ENCODE results near the gene TMEM190.
"Not testable (repeated sequence)": the region's sequence is repeated elsewhere in the genome, so short reads cannot be mapped to it uniquely, and the experiment has no call there.

TMEM190 gene

DNA sequence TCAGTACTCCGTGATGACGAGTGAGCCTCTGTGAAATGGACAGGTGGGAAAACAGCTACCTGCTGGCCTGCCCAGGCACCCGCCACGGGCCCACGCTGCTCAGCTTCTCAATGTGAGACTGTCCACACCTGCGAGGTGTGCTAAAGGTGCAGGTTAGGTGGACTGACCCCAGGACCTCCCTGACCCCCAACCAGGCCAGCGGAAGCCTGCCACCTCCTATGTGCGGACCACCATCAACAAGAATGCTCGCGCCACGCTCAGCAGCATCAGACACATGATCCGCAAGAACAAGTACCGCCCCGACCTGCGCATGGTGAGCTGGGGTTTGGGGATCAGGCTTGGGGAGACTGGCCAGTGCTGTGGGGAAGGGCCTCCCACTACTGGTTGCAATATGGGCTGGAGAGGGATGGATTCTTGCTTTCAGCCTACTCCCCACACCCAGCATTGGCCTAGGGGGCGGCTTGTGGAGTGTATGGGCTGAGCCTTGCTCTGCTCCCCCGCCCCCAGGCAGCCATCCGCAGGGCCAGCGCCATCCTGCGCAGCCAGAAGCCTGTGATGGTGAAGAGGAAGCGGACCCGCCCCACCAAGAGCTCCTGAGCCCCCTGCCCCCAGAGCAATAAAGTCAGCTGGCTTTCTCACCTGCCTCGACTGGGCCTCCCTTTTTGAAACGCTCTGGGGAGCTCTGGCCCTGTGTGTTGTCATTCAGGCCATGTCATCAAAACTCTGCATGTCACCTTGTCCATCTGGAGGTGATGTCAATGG is 11.3 kb downstream of the TMEM190 start:
- intact Hi-C loops (cut with DNase I) = loop anchor here (5.0 kb wide), 1 partner anchor 74 kb away; the partner anchor contains the start of genes C19orf85 and ISOC2
- DNase-seq = no peak

DNA sequence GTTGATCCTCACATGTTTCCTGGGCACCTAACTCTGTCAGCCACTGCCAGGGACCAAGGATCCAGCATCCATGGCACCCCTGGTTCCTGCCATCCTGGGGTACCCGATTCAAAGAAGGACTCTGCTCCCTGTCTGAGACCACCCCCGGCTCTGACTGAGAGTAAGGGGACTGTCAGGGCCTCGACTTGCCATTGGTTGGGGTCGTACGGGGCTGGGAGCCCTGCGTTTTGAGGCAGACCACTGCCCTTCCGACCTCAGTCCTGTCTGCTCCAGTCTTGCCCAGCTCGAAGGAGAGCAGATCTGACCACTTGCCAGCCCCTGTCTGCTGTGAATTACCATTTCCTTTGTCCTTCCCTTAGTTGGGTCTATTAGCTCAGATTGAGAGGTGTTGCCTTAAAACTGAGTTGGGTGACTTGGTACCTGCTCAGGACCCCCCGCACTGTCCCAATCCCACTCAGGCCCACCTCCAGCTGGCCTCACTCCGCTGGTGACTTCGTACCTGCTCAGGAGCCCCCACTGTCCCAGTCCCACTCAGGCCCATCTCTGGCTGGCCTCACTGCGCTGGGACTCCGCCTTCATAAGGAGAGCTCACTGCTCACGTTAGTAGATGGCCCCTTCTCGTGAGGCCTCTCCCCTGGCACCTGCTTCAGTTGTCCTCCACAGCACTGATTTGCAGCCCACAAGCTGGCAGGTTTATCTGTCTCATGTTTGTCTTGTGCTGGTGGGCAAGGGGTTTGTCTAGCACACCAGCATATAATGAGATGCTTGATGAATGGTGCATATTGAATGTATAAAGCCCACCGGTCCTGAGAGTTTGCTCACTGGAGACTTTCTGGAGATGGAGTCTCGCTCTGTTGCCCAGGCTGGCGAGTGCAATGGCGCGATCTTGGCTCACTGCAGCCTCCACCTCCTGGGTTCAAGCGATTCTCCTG is 13.0 kb downstream of the TMEM190 start:
- intact Hi-C loops (cut with DNase I) = loop anchor here (5.0 kb wide), 1 partner anchor 73 kb away; the partner anchor contains the start of genes C19orf85 and ISOC2
- DNase-seq = no peak

DNA sequence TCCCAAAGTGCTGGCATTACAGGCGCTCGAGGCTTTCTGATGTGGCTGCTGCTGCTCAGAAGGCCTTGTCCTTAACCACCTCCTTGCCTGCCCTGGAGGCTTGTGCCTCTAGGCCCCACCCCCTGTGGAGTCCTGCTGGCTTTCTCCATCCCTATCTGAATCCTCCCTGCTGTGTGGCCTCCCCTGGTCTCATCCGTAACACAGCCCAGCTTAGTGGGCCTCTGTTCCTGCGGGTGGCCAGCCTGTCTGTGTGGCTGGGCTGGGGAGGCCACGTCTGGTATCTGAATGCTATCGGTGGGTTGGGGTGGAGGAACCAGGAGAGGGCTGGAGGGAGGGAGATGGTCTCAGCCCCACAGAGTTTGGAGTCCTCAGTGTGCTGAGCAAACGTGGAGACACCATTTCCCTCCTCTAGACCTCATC is 13.8 kb downstream of the TMEM190 start:
- DNase-seq = no peak
- intact Hi-C loops (cut with DNase I) = no loop called here

DNA sequence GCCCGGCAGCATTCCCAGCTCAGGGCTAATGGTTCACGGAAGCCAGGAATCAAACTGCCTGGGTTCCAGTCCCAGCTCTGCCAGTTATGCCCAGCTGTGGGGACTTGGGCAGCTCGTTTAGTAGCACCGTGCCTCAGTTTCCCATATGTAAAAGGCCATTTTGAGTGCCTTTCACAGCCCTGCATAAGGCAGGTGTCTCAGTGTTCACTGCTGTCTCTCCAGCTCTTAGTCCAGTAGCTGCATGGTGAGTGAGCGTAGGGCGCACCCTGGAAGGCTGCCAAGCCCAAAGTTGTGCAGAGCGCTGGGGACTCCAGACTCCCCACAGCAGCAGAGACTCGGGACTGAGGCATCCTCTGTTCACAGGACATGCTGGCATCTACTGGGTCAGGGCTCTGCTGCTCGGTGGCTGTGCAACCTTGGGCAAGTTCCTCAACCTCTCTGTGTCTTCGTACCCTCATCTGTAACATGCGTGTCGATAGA is 14.6 kb downstream of the TMEM190 start:
- DNase-seq = no peak
- intact Hi-C loops (cut with DNase I) = no loop called here

DNA sequence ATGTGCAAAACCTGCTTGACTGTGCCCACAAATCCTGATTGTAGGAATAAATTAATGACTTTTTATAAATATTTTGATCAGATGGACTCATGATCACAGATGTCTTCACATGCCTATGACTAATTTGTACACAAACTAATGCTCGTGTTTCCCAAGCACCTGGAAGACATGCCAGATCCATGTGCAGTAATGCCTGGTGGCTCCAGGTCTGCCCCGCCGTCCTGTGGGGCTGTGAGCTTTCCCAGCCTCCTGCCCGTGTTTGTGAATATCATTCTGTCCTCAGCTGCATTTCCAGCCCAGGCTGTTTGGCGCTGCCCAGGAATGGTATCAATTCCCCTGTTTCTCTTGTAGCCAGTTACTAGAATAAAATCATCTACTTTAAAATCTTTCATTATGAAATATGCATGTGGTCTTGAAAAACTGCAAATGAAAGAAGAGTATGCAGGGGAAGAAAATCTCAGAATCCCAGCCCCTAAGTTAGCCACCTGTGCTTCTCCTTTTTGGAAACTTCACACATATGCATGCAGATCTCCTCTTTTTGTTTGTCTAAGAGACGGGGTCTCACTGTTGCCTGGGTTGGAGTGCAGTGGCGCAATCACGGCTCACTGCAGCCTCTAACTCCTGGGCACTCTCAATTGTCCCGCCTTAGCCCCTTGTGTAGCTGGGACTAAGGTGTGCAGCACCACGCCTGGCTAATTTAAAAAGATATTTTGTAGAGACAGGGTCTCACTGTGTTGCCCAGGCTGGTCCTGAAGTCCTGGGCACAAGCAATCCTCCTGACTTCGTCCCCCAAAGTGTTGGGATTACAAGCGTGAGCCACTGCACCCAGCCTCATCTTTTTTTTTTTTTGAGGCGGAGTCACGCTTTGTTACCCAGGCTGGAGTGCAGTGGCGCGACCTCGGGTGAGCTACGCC is 15.3 kb downstream of the TMEM190 start:
- no peak for DNase-seq

DNA sequence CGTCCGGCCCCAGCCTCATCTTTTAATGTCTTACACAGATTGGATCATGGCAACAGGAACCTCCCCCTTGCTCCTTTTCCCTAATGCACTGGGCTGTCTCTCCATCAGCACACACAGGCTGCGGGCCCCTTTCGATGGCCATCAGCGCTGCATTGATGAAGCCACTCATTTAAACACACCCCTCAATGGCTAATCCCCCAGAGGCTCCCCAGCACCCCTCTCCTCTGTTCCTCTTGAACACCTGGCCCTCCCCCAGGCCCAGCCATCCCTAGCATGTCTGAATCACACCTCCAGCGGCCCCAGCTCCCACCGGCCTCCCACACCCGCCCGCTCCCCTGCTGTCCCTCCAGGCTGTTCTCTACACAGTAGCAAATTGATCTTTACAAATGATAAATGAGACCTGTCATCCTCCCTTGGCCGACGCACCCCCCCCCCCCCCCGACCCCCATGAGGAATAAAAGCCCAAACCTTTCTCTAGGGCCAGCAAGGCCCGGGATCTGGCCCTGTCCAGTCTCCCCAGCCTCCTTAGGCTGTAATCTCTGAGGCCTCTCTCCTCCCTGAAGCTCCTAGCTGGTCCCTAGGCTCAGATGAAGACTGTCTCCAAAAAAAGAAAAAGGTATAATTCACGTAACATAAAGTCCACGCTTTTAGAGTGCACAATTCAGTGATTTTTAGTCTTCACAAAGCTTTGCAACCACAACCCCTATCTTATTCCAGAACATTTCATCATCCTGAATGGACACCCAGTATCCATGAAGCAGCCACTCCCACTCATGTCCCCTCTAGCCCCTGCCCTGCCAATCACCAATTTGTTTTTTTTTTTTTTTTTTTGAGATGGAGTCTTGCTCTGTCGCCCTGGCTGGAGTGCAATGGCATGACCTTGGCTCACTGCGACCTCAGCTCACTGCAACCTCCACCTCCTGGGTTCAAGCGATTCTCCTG is 16.5 kb downstream of the TMEM190 start:
- DNase-seq = no peak
- intact Hi-C loops (cut with DNase I) = no loop called here

More for the DNA sequence above, 15.3 kb downstream of the TMEM190 start:
- intact Hi-C loops (cut with DNase I) = no loop called here

DNA sequence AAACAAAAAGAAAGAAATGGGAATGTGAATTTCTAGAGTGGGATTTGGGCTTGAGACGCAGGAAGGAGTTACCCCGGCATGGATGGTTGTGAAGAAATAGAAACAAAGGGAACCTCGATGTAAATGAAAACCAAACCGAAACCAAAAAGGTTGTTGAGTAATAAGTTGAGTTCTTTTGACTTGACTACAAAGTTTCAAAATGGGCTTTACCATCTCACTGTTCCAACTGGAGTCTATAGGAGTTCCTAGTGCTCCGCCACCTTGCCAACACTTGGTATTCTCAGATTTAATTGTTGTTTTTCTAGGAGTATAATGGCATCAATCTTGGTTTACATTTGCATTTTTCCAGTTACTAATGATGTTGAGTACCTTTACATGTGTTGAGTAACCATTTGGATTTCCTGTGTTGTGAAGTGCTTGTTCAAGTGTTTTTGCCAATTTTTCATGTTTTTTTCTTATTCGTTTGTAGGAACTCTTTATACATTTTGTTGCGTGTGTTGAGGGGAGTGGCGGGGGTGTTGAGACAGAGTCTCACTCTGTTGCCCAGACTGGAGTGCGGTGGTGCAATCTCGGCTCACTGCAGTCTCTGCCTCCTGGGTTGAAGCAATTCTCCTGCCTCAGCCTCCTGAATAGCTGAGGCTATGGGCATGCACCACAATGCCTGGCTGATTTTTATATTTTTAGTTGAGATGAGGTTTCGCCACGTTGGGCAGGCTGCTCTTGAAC is 21.7 kb downstream of the TMEM190 start:
- DNase-seq = no peak
- intact Hi-C loops (cut with DNase I) = no loop called here

DNA sequence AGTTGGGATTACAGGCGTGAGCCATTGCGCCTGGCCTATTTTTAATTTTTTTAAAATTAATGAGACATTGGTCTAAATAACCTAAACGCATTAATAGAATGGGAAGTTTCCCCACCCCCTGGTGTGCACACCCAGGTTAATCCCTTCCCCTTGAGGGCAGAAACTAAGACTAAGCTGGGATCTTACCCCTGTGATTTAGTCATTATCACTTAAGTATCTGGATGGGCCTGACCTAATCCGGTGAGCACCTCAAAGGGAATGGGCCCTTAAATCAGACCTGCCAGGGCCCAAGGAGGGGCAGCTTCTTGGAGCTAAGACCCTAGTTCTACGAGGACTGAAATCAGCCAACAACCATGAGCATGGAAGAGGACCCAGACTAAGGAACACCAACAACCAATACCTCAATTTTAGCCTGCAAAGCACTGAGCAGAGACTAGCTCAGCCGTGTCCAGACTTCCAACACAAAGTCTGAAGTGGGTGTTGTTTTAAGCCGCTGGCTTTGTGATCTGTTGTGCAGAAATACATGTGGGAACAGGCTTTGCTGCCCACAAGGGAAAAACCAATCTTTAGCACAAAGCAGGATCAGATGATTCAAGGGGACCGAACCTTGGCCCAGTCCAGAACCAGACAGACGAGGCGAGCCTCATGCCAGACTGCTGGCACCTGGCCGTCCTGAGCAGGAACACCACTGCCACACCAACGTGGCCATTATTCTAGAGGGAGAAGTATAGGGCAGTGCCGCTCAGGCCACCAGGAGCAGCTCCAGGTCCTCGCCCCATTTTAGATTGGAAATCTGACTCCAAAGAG is 23.9 kb downstream of the TMEM190 start:
- DNase-seq = peak in 1 of 10 donors; percentile 6
- intact Hi-C loops (cut with DNase I) = no loop called here

DNA sequence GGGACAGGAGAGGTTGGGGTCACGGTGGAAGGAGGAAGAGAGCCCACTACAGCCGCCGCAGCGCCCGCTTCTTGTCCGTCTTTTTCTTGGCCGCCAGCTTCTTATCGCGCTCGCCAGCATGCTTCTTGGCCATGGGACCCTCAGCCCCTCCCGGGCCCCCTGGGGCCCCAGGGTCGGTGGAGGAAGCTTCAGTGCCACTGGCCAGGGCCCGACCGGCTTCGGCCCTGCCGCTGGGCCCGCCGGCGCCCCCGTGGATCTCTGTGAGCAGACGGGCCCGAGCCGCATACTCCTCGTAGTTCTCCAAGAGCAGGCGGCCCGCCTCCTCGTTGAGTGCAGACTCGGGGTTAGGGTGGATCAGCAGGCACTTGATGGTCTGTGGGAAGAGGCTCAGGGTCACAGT is 24.8 kb downstream of the TMEM190 start:
- intact Hi-C loops (cut with DNase I) = not testable (repeated sequence)
- DNase-seq = peak in 1 of 10 donors; percentile 23

DNA sequence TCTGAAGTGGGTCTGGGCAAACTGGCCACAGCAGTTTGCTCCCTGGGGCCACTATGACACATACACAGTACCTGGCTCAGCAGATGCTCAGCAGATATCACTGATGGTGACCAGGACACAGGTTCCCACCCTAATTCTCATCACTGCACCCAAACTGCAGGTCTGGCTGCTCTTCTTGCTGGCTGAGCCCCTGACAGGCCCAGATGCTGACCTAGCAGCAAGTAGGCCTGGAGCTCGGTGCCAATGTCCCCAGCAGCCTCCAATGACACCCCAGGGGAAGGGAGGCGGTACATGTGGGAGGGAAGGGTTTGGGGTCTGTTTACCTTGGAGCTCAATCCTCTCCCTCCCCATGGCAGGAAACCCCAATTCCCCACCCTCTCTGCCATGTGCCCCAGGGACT is 25.9 kb downstream of the TMEM190 start:
- DNase-seq = no peak
- intact Hi-C loops (cut with DNase I) = no loop called here

DNA sequence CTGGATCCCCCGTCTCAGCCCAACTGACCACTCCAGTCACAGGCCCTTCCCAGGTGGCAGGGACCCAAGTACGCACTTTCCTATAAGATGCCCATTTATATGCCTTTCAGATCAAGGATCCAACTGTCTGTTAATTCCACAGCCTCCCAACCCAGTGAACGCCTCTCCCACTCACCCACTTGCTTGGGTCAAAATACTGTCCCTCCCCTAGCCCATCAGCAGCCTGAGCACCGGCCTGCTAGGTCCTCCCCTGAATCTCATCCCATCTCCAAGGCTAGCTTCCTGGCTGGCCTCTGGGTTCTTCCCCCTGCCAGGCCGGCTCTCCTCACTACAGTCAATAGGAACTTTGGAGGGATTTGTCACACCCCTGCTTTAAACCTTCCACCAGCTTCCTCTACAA is 29.0 kb downstream of the TMEM190 start:
- intact Hi-C loops (cut with DNase I) = no loop called here
- DNase-seq = peak in 1 of 10 donors; percentile 68

DNA sequence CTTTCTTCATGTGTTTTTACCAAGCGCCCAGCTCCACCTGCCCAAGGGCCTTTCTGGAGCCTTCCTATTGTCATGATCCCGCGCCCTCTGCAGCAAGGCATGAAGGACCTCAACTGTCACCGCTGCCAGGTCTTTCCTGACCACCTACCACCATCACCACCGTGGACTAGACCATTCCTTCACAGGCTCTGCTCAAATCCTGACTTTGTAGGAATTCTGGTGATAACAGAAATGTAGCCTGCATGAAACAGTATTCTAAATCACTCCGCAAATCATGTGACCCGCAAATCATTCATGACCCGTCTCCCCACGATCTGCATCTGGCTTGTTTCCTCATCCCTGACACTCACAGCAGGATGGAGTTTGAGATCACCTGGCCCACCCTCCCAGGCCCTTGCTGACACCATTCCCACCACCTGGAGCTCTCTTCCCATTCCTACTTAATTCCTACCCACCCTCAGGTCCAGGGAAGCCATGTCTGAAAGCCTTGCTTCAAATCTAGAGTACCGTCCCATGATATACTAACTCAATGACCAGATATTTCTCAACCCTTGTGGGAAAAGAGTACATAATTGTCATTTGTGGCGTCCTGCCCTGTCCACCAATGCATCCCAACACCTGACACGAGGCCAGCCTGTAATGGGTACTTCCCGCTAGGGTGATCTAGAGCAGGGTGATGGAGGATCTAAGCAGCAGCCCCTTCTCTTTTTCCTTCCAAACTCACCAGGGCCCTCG is 29.6 kb downstream of the TMEM190 start:
- intact Hi-C loops (cut with DNase I) = no loop called here
- DNase-seq = no peak

DNA sequence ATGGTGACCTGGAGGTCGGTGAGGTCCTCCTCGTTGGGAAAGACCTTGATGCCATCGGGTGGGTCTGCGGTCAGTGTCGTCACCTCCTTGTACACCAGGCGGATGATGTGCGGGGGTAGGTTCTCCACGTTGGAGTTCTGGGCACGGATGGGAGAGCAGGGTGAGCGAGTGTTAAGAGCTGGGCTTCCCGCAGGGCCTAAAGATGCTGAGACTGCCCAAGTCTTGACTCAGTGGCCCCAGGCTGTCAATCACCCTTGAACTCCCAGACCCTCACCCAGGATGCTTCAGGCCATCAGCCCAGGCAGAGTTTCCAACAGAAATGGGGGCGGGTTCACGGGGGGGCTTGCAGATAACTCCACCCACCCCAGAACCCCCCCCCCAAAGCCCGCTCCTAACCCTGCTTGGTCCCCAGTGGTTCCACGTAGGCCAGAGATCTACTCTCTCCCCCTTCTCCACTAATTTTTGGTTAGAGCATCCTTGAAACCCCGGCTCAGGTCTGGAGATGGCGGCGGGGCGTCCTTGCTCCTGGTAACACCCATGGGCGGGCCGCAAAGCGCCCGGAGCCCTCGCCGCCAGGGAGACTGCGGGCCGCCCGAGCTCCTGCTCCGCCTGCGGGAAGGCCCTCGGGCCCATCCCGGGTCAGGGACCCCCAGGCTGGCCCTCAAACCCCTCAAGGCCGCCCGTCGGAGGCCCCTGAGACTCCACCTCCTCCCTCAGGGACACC is 30.4 kb downstream of the TMEM190 start:
- DNase-seq = peak in 1 of 10 donors; percentile 83
- intact Hi-C loops (cut with DNase I) = no loop called here

DNA sequence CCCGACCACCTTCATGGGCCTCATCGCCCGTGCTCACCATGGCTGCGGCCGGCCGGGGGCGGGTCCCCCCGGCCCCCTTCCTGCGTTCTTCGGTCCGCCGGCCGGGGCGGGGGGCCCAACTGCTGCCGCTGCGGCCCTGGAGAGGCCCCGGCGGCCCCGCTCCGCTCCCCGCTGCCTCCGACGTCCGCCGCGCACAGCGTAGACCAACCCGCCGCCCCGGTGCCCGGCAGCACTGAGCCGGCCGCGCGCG is 30.8 kb downstream of the TMEM190 start, which contains the start of gene UBE2S:
UBE2S (minus strand) TSS at position 239 of the 250 bp plus-strand sequence; CDS start at position 40, 199 bp downstream.
- intact Hi-C loops (cut with DNase I); DNase-seq: not testable (repeated sequence)

DNA sequence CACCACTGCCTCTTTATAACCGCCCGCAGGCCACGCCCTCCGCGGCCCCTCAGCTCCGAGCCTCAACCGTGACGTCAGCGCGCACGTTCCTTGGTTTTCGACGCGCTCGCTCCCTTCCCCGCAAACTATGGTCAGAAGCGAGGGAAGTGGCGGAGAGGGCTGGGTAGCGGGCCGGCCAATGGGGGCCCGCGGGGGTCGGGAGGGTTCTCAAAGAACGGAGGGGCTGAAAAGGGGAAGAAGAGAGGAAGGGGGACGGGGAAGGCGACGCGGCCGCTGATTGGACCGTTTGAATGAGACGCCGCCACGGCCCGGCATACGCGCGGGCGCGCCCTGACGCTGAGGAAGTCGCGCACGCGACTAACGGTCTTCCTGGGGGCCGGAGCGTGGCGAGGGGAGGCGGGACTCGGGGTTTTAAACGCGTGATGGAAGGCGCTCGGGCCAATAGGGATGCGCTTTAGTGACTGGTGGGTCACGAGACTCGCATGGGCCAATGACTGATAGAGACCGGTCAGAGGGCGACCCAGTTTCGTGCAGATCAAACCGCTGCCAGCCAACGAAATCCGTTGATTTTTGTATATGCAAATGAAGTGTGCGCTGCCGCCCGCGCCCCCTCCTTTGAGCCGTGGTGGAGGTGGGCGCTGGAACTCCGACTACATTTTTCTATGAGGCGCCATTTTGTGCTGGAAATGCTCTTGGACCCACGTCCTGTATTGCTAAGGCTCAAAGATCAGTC is 31.3 kb downstream of the TMEM190 start:
- intact Hi-C loops (cut with DNase I) = loop anchor here (1.0 kb wide), 1 partner anchor 23 kb away; the partner anchor contains the start of gene RPL28
- peak; percentile 97 to 100 (median 99) for DNase-seq

DNA sequence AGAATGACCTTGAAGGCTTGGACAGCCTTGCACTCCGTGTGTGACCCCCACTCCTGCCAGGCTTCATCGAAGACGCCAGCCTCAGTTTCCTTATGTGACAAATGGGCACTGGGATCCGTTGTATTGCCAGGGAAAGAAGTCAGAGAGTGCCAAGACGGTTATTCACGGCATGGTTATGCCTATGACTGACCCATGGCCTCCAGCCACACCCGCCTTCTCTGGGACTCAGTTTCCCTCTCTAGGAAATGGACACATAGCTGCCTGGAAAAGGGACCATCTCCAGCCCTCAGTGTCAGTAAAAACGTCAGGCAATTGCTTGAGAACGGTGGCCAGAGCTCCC is 31.9 kb downstream of the TMEM190 start:
- no peak for DNase-seq
- intact Hi-C loops (cut with DNase I) = loop anchor here (1.0 kb wide), 1 partner anchor 23 kb away; the partner anchor contains the start of gene RPL28
